CD4-positive, alpha-beta T cell treated with Interleukin-4 for 4 hours (primary cell): ENCODE data around the gene CCDC157.

Experiments
- DNase-seq: peaks from one replicate; pipeline ENCODE4 v3.0.0-alpha.2; 2020

The CCDC157 gene

GRCh38 chr22:30416403-30416802 is 59.6 kb downstream of the CCDC157 start:
- DNase-seq: no peak

- no peak for DNase-seq
Observed at GRCh38 chr22:30416837-30417236, 60.0 kb downstream of the CCDC157 start.

- DNase-seq: no peak
Observed at GRCh38 chr22:30420347-30421125, 63.7 kb downstream of the CCDC157 start.

- no peak for DNase-seq
Observed at GRCh38 chr22:30421695-30422480, 65.1 kb downstream of the CCDC157 start.

GRCh38 chr22:30422481-30423300 is 65.9 kb downstream of the CCDC157 start:
- DNase-seq: peak; percentile 16

GRCh38 chr22:30423301-30423958 is 66.6 kb downstream of the CCDC157 start:
- DNase-seq: peak; percentile 22

- peak; percentile 100 for DNase-seq
Observed at GRCh38 chr22:30423959-30424533, 67.2 kb downstream of the CCDC157 start.

- DNase-seq: peak; percentile 12
Observed at GRCh38 chr22:30424534-30425326, 67.9 kb downstream of the CCDC157 start.

GRCh38 chr22:30425327-30425615 is 68.5 kb downstream of the CCDC157 start:
- DNase-seq: no peak

GRCh38 chr22:30425616-30426387 is 69.0 kb downstream of the CCDC157 start, which contains the start of gene MTFP1:
TSS of gene MTFP1 (plus strand) at chr22:30425768. CDS start at chr22:30425880, 112 bp downstream.
- DNase-seq: peak; percentile 40
